ENCODE measurements around the gene TUBA1B. TPM values are rescaled to one million over a fixed set of nuclear protein-coding genes. Genes with fewer than 3 reads are reported as not detected.
"Not testable (repeated sequence)": the region's sequence is repeated elsewhere in the genome, so short reads cannot be mapped to it uniquely, and the experiment has no call there.

Gene TUBA1B
- total RNA-seq, 1 donor from 2014 or later = 754 TPM

DNA sequence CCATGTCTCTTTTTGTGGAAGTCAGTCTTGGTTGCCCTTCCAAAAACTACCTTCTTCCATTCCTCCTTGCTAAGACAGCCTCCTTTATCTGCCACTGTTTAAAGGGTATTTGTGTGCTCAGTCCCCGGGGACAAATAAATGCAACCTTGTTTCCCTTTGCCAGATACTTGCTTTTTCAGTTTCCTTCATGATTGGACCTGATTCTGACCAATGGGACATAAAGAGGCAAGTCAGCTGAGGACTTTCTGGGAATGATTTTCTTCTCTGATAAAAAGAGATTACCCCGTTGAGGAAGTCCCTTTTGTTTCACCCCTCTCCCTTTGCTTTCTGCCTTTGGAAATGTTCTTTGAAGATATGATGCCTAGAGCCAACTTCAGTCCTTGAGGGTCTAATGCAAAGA lies 7.4 kb upstream of the TUBA1B start:
- DNase-seq (ENCODE audit: low spot score in 2 of 2, unreplicated experiment in 2 of 2) = no peak
- H3K27ac Mint-ChIP-seq = no peak overlapping the region
- no peaks in the 10 kb centered on the region for H3K9me3 Mint-ChIP-seq
- no peaks in the 10 kb centered on the region for H3K27me3 Mint-ChIP-seq (ENCODE audit: low read depth)
- no peak overlapping the region for H3K4me3 Mint-ChIP-seq
- TF ChIP-seq, protein P1, sequence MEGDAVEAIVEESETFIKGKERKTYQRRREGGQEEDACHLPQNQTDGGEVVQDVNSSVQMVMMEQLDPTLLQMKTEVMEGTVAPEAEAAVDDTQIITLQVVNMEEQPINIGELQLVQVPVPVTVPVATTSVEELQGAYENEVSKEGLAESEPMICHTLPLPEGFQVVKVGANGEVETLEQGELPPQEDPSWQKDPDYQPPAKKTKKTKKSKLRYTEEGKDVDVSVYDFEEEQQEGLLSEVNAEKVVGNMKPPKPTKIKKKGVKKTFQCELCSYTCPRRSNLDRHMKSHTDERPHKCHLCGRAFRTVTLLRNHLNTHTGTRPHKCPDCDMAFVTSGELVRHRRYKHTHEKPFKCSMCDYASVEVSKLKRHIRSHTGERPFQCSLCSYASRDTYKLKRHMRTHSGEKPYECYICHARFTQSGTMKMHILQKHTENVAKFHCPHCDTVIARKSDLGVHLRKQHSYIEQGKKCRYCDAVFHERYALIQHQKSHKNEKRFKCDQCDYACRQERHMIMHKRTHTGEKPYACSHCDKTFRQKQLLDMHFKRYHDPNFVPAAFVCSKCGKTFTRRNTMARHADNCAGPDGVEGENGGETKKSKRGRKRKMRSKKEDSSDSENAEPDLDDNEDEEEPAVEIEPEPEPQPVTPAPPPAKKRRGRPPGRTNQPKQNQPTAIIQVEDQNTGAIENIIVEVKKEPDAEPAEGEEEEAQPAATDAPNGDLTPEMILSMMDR (IDR thresholded peaks at IDR 0.05; ENCODE audit: unreplicated experiment) = no peak
- peaks cover under 1% of the 10 kb centered on the region for H3K4me1 Mint-ChIP-seq
- H3K36me3 Mint-ChIP-seq = no peaks in the 10 kb centered on the region

DNA sequence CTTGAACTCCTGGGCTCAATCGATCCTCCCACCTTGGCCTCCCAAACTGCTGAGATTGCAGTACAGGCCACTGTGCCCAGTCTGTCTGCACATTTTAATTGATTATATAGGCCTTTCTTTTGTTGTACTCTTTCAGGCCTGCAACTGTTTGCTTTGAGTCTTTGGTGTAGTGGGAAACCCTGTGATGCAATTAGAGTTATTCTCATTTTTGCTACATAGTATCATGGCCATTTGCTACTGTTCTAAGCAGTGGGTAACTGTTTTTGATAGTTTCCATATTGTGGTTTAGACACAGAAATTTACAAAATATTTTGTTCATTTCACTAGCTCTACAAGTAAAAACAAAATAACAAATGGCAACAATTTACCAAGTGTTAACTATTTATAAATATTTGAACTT lies 6.3 kb upstream of the TUBA1B start:
- H3K36me3 Mint-ChIP-seq = no peaks in the 10 kb centered on the region
- H3K9me3 Mint-ChIP-seq = no peaks in the 10 kb centered on the region
- no peaks in the 10 kb centered on the region for H3K27me3 Mint-ChIP-seq (ENCODE audit: low read depth)
- no peak for DNase-seq (ENCODE audit: low spot score in 2 of 2, unreplicated experiment in 2 of 2)
- no peak overlapping the region for H3K27ac Mint-ChIP-seq
- no peak overlapping the region for H3K4me3 Mint-ChIP-seq
- peaks cover 12% of the 10 kb centered on the region for H3K4me1 Mint-ChIP-seq
- TF ChIP-seq, protein P1 (IDR thresholded peaks at IDR 0.05; ENCODE audit: unreplicated experiment) = no peak

DNA sequence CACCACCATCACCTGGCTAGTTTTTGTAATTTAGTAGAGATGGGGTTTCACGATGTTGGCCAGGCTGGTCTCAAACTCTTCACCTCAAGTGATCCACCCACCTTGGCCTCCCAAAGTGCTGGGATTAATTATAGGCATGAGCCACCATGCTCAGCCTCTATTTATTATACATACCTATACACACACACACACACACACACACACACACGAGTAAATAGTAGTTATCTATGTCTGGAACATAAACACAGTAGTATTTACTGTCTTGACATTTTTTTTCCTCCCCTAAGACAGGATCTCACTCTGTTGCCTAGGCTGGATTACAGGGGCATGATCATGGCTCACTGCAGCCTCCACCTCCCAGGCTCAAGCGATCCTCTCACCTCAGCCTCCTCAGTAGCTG lies 5.8 kb upstream of the TUBA1B start:
- H3K9me3 Mint-ChIP-seq; H3K4me3 Mint-ChIP-seq; DNase-seq (ENCODE audit: low spot score in 2 of 2, unreplicated experiment in 2 of 2); H3K36me3 Mint-ChIP-seq; H3K27ac Mint-ChIP-seq; H3K27me3 Mint-ChIP-seq (ENCODE audit: low read depth): not testable (repeated sequence)
- peaks cover 17% of the 10 kb centered on the region for H3K4me1 Mint-ChIP-seq

DNA sequence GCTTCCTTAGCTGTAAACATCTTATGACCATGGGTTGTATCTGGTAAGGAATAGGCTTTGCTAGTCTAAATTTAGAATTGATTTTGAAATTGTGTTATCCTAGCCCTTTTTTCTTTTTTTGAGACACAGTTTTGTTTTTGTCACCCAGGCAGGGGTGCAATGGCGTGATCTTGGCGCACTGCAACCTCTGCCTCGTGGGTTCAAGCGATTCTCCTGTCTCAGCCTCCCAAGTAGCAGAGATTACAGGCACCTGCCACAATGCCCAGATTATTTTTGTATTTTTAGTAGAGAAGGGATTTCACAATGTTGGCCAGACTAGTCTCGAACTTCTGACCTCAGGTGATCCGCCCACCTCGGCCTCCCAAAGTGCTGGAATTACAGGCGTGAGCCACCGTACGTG lies 2.4 kb upstream of the TUBA1B start:
- TF ChIP-seq, protein P1 (IDR thresholded peaks at IDR 0.05; ENCODE audit: unreplicated experiment) = no peak
- H3K36me3 Mint-ChIP-seq = peaks cover 15% of the 10 kb centered on the region
- peak overlapping the region; percentile 13 for H3K4me3 Mint-ChIP-seq
- no peaks in the 10 kb centered on the region for H3K27me3 Mint-ChIP-seq (ENCODE audit: low read depth)
- peaks cover 39% of the 10 kb centered on the region for H3K4me1 Mint-ChIP-seq
- H3K9me3 Mint-ChIP-seq = no peaks in the 10 kb centered on the region
- DNase-seq (ENCODE audit: low spot score in 2 of 2, unreplicated experiment in 2 of 2) = no peak
- peak overlapping the region; percentile 84 for H3K27ac Mint-ChIP-seq

DNA sequence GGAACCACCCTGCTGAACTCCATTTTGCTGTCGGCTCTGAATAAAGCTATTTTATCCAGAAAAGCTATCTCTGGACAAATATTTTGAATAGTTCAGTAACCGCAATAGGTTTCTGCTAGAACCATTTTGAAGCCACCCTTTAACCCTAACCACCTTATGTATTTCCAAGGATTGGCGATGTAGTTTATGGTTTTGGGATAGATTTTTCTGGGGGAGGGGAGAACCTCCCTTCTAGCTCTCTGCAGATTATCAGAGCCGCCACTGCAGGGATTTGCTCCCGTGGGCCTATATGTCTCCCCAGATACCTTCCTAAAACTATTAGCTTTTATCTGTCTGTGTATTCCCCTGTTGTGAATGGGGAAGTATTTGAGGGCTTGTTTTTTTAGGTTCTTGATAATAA lies 1.8 kb upstream of the TUBA1B start:
- Mint-ChIP-seq H3K4me1 (peaks cover 39% of the 10 kb centered on the region), H3K4me3 (peak overlapping the region; percentile 73), H3K27ac (peak overlapping the region; percentile 90), H3K27me3 (ENCODE audit: low read depth) (no peaks in the 10 kb centered on the region), H3K36me3 (peaks cover 16% of the 10 kb centered on the region), H3K9me3 (no peaks in the 10 kb centered on the region)
- TF ChIP-seq, protein P1 (IDR thresholded peaks at IDR 0.05; ENCODE audit: unreplicated experiment) = no peak
- DNase-seq (ENCODE audit: low spot score in 2 of 2, unreplicated experiment in 2 of 2) = no peak

DNA sequence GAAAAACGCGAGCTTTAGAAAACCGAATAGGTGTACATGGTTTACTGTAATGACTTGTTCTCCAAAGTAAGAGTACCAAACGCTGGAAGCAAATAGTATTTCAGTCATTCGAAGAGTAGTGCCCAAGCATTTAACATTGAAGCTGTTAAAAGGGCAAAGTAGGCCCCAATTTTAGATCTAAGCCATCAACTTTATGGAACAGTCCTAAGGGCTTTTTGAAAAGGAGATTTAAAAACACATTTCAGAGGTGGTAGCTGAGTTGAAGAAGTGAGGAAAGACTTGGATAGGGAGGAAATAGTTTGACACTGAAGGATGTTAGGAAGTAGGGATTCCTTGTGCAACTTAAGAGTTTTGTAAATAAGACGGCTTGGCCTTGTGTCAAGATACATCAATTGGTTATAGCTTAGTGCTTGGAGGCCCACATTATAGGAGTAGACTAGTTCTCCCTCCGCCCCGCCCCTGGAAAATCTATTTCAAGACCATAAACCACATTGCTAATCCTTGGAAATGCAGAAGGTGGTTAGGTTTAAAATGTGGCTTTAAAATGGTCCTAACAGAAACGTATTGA lies 783 bp upstream of the TUBA1B start:
- TF ChIP-seq, protein P1 (IDR thresholded peaks at IDR 0.05; ENCODE audit: unreplicated experiment) = no peak
- H3K36me3 Mint-ChIP-seq = peaks cover 27% of the 10 kb centered on the region
- no peaks in the 10 kb centered on the region for H3K9me3 Mint-ChIP-seq
- peaks cover 39% of the 10 kb centered on the region for H3K4me1 Mint-ChIP-seq
- H3K27ac Mint-ChIP-seq = peak overlapping the region; percentile 90
- peak overlapping the region; percentile 73 for H3K4me3 Mint-ChIP-seq
- H3K27me3 Mint-ChIP-seq (ENCODE audit: low read depth) = no peaks in the 10 kb centered on the region
- no peak for DNase-seq (ENCODE audit: low spot score in 2 of 2, unreplicated experiment in 2 of 2)
